ENCODE measurements around the gene RAB7B.

RAB7B gene

DNA sequence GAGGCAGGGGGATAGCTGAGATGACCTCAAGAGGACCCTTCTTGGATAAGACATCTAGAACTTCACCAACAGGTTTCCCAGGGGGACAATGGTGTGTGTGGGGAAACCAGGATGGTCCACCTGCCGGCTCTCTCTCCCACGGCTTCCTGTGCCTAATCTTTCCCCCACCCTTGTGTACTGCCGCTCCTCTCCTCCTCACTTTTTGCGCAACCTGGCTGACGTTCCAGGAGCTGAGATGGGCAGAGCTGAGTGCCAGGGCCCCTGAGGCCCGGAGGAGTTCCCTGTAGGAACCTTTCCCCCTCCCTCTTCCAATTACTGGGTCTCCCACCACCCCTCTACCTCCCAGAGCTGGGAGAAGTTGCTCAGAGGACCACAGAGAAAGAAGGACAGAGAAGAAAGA, 66.9 kb downstream of the RAB7B start:
- DNase-seq (ENCODE audit: low read depth) = no peak
- TF ChIP-seq, protein P1, sequence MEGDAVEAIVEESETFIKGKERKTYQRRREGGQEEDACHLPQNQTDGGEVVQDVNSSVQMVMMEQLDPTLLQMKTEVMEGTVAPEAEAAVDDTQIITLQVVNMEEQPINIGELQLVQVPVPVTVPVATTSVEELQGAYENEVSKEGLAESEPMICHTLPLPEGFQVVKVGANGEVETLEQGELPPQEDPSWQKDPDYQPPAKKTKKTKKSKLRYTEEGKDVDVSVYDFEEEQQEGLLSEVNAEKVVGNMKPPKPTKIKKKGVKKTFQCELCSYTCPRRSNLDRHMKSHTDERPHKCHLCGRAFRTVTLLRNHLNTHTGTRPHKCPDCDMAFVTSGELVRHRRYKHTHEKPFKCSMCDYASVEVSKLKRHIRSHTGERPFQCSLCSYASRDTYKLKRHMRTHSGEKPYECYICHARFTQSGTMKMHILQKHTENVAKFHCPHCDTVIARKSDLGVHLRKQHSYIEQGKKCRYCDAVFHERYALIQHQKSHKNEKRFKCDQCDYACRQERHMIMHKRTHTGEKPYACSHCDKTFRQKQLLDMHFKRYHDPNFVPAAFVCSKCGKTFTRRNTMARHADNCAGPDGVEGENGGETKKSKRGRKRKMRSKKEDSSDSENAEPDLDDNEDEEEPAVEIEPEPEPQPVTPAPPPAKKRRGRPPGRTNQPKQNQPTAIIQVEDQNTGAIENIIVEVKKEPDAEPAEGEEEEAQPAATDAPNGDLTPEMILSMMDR (IDR thresholded peaks at IDR 0.05; ENCODE audit: low read depth, low read length, missing control alignments) = no peak
- in situ Hi-C loops (cut with HindIII; ENCODE audit: low sequenced_read_pairs) = no loop called here
- H3K4me3 ChIP-seq (ENCODE audit: low read depth, low read length) = no peak overlapping the region

DNA sequence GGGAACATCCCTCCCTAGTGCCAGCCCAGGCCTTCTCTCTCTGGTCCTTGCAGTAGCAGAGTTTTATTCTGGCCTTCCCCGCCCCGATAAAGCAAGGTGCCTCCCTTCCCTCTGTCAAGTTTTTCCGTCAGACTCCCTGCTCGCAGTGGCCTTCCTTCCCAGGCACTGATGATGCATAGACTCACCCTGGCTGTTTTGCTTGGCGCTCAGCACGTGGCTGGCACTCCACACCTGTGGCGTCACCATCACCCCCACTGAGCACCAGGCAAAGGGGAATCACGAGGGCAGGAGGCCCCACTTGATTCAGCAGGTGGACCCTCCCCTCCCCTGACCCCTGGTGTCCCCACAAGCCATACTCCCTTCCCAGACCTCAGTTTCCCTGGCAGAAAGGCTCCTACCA, 67.3 kb downstream of the RAB7B start:
- DNase-seq (ENCODE audit: low read depth) = no peak
- TF ChIP-seq, protein P1 (IDR thresholded peaks at IDR 0.05; ENCODE audit: low read depth, low read length, missing control alignments) = no peak
- in situ Hi-C loops (cut with HindIII; ENCODE audit: low sequenced_read_pairs) = no loop called here
- no peak overlapping the region for H3K4me3 ChIP-seq (ENCODE audit: low read depth, low read length)

DNA sequence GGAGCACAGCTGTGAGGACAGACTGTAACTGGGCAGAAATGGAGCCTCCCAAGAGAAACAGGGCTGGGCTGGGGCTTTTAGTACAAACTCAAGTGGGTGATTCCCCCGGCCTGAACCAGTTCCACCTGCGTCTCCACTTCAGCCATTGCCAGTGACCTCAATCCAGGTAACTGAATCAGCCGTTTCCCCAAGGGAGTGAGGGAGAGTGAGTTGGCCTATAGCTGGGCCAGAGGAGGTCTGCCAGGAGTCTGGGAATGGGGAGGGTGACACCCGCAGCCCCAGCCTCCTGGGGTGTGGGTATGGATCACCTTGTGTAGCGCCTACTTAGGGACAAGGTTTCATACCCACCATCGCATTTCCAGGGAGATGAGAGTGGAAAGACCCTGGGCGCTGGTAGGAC, 68.4 kb downstream of the RAB7B start:
- in situ Hi-C loops (cut with HindIII; ENCODE audit: low sequenced_read_pairs) = no loop called here
- TF ChIP-seq, protein P1 (IDR thresholded peaks at IDR 0.05; ENCODE audit: low read depth, low read length, missing control alignments) = no peak
- H3K4me3 ChIP-seq (ENCODE audit: low read depth, low read length) = no peak overlapping the region
- DNase-seq (ENCODE audit: low read depth) = no peak

DNA sequence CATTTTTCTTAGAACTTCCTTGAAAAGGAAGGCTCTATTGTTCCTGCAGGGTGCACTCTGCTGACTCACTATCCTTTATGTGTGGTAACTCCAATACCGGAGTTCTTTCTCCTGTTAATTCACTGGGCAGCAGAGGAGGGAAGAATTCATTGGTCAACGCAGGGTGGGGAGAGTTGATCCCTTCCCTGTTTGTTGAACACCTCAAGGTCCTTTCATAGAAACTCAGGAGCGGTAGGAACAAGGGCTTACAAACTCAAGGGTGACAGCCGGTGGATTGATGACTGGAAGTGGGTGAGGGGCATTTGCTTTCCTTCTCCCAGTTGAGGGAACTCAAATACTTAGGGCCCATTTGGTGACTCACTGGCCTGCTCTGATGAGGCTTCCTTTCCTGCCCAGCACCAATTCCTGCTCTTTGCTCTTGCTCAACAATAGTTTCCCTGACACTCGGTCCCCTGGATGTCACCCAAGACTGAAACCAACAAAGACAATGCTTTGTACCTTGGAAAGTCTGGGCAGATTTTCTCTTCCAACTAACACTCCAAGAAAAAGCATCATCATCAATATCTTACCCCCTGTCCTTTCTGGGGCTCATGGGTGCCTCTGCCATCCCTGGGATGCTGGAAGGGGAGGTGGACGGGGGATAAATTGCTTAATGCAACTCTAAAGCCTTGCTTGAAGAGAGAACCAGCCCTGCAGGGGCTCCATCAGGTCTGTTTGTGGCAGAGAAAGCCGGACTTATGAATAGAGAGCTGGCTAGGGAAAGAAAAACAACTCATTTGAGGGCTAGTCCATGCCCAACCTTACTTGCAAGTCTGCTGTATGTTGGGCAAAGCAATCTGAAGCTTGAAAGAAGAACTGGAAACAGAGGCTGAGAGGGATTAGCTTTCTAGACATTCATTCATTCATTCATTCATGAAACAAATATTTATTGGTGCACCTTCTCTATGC, 69.2 kb downstream of the RAB7B start:
- TF ChIP-seq, protein P1 (IDR thresholded peaks at IDR 0.05; ENCODE audit: low read depth, low read length, missing control alignments) = no peak
- in situ Hi-C loops (cut with HindIII; ENCODE audit: low sequenced_read_pairs) = no loop called here
- DNase-seq (ENCODE audit: low read depth) = no peak
- H3K4me3 ChIP-seq (ENCODE audit: low read depth, low read length) = no peak overlapping the region

DNA sequence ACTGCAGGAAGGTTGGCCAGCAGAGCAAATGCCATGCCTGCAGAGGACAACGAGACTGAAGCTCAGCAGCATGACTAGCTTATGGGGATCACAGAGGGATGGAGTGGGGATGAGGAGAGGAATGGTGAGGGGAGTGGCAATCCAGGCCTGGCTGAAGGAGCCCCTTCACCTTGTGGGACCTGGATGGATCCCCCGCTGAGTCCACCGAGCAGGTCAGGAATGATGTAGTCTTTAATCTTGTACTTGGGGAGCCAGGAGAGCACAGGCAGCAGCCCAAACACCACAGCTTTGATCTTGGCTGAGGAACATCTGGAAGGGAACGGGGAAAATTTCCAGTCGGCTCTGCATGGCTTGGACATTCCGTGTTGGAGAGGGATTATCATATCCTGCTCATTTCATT, 70.4 kb downstream of the RAB7B start:
- in situ Hi-C loops (cut with HindIII; ENCODE audit: low sequenced_read_pairs) = no loop called here
- TF ChIP-seq, protein P1 (IDR thresholded peaks at IDR 0.05; ENCODE audit: low read depth, low read length, missing control alignments) = no peak
- no peak overlapping the region for H3K4me3 ChIP-seq (ENCODE audit: low read depth, low read length)
- no peak for DNase-seq (ENCODE audit: low read depth)

DNA sequence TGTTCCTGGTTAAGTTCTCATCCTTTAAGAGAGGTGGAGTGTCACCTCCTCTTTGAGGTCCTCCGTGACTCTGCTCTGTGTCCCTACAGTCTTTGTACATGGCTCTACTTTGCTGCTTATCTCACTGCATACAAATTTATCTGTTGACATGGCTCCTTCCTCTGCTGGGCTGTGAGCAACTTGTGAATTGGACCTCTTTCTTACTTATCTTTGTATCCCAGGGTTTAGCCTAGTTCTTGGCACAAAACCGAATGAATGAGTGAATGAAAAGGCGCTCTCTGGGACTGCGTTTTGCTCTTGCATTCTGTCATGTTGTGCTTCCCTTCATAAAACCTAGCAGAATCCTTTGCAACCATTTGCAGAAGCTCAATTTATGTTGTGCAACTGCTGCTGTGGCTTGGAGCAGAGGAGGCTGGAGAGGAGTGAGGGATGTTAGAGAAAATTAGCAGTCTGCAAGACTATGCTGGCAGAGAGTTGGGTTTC, 72.4 kb downstream of the RAB7B start:
- H3K4me3 ChIP-seq (ENCODE audit: low read depth, low read length) = no peak overlapping the region
- TF ChIP-seq, protein P1 (IDR thresholded peaks at IDR 0.05; ENCODE audit: low read depth, low read length, missing control alignments) = no peak
- no peak for DNase-seq (ENCODE audit: low read depth)
- in situ Hi-C loops (cut with HindIII; ENCODE audit: low sequenced_read_pairs) = no loop called here
